Measurements from ENCODE around the gene SERINC1.
A peak's percentile ranks its signal among the peaks of the same experiment; 100 is the strongest.

Gene SERINC1

GRCh38 chr6:122431780-122432179 is 39.8 kb downstream of the SERINC1 start:
- no peak for FAIRE-seq

- FAIRE-seq, result no peak
These were observed 42.3 kb downstream of the SERINC1 start for GRCh38 chr6:122429323-122429722.

- FAIRE-seq, result no peak
These were observed 42.8 kb downstream of the SERINC1 start for GRCh38 chr6:122428781-122429180.

- FAIRE-seq, result no peak
These were observed 45.0 kb downstream of the SERINC1 start for GRCh38 chr6:122426597-122426996.

- peak; percentile 44 for FAIRE-seq
These were observed 47.9 kb downstream of the SERINC1 start for GRCh38 chr6:122423734-122424133.

- peak; percentile 44 for FAIRE-seq
These were observed 48.9 kb downstream of the SERINC1 start for GRCh38 chr6:122422614-122423267.

- peak; percentile 47 for FAIRE-seq
These were observed 49.6 kb downstream of the SERINC1 start for GRCh38 chr6:122422003-122422402.

- FAIRE-seq, result no peak
These were observed 54.8 kb downstream of the SERINC1 start for GRCh38 chr6:122416825-122417224.

GRCh38 chr6:122412001-122412400 is 59.6 kb downstream of the SERINC1 start:
- peak; percentile 6 for FAIRE-seq

GRCh38 chr6:122408702-122409458 is 62.7 kb downstream of the SERINC1 start:
- FAIRE-seq, result no peak

GRCh38 chr6:122408240-122408639 is 63.4 kb downstream of the SERINC1 start:
- peak; percentile 6 for FAIRE-seq

GRCh38 chr6:122407712-122408111 is 63.9 kb downstream of the SERINC1 start:
- FAIRE-seq, result no peak

- FAIRE-seq, result no peak
These were observed 65.4 kb downstream of the SERINC1 start for GRCh38 chr6:122406187-122406586.

- no peak for FAIRE-seq
These were observed 66.2 kb downstream of the SERINC1 start for GRCh38 chr6:122405417-122405816.

GRCh38 chr6:122404444-122404843 is 67.2 kb downstream of the SERINC1 start:
- FAIRE-seq, result no peak

- FAIRE-seq, result no peak
These were observed 70.5 kb downstream of the SERINC1 start for GRCh38 chr6:122401104-122401503.

- FAIRE-seq, result no peak
These were observed 71.0 kb downstream of the SERINC1 start for GRCh38 chr6:122400462-122401089.

- FAIRE-seq, result no peak
These were observed 71.5 kb downstream of the SERINC1 start for GRCh38 chr6:122400121-122400450.

- peak; percentile 91 for FAIRE-seq
These were observed 72.1 kb downstream of the SERINC1 start, which contains the start of gene HSF2 for GRCh38 chr6:122399348-122400120. TSS of gene HSF2 (plus strand) at chr6:122399652. CDS start at chr6:122399738, 86 bp downstream.

GRCh38 chr6:122399055-122399347 is 72.6 kb downstream of the SERINC1 start:
- FAIRE-seq, result no peak

- no peak for FAIRE-seq
These were observed 77.6 kb downstream of the SERINC1 start for GRCh38 chr6:122394016-122394415.

- no peak for FAIRE-seq
These were observed 78.2 kb downstream of the SERINC1 start for GRCh38 chr6:122393351-122393896.
